HepG2 (cell line): ENCODE measurements around the gene GRM1. TPM values are rescaled to one million over a fixed set of nuclear protein-coding genes. Genes with fewer than 3 reads are reported as not detected.

Experiments
- ATAC-seq: fragments of 200-7000 bp; cut with Tn5 transposase; 3 replicates; pipeline ENCODE4 v1.9.1; 2020; ENCODE audit warnings: mild to moderate bottlenecking, moderate library complexity
- BruUV-seq: library from RNA; stranded (reverse); fragments of 400-500 nt; replicated peaks from 2 replicates; lab custom pipeline; 2021; lab: Mats Ljungman, UMichigan
- CTCF ChIA-PET: fragments of 300-600 bp; formaldehyde crosslinking; extraction: SDS; loops from one replicate; lab custom pipeline; 2021; ENCODE audit warnings: low total read pairs, inconsistent platforms, low intra/inter-chr PET ratio; lab: Yijun Ruan, JAX
- POLR2A ChIA-PET: fragments of 350-600 bp; sonication (Branson Sonifier 250); formaldehyde crosslinking; loops from one replicate; lab custom pipeline; 2020; ENCODE audit warnings: antibody characterized with exemption, inconsistent platforms; lab: Yijun Ruan, JAX
- DNase-seq: peaks from one replicate; pipeline ENCODE4 v3.0.0-alpha.2; 2015; ENCODE audit warnings: low spot score
- FAIRE-seq: peaks from 3 replicates; lab custom pipeline; 2011; peaks lifted over from hg19 to GRCh38; lab: Jason Lieb, UNC
- H2AFZ ChIP-seq: one replicate; pipeline ENCODE4 v1.6.1; 2011; ENCODE audit warnings: low read length, inconsistent platforms
- H3K27ac ChIP-seq: fragments of 300-600 bp; 3 replicates; pipeline ENCODE4 v1.8.0; 2011; ENCODE audit warnings: mixed run types, mild to moderate bottlenecking, mixed read lengths, low read length, inconsistent platforms; ENCODE audit not compliant: insufficient read depth; ENCODE audit errors: extremely low read length
- H3K27me3 ChIP-seq, 2 experiments: fragments of 200-600 bp in 1 of 2; 2 replicates in 1 of 2; 3 replicates in 1 of 2; pipeline versions ENCODE4 v1.6.0 to v1.8.0; 2011; ENCODE audit warnings: low read length in 2 of 2, mild to moderate bottlenecking in 2 of 2, moderate library complexity in 2 of 2, inconsistent platforms in 1 of 2; ENCODE audit not compliant: insufficient read depth in 2 of 2, control insufficient read depth in 1 of 2
- H3K36me3 ChIP-seq, 2 experiments: fragments of 200-600 bp in 1 of 2; replicated peaks in 1 of 2; 2 replicates in 1 of 2; 3 replicates in 1 of 2; pipeline versions ENCODE4 v1.5.1 to v1.8.0; 2011; ENCODE audit warnings: low read length in 2 of 2, inconsistent platforms in 1 of 2; ENCODE audit not compliant: insufficient read depth in 2 of 2, control insufficient read depth in 1 of 2
- H3K4me1 ChIP-seq: 2 replicates; pipeline ENCODE4 v1.5.1; 2012; ENCODE audit warnings: low read length, inconsistent platforms; ENCODE audit not compliant: insufficient read depth
- H3K4me2 ChIP-seq: 2 replicates; pipeline ENCODE4 v1.6.0; 2011; ENCODE audit warnings: low read depth, low read length, inconsistent platforms
- H3K4me3 ChIP-seq, 3 experiments: fragments of 200-600 bp in 1 of 3; sonication (generic), shearing (Covaris generic) in 1 of 3; replicated peaks in 1 of 3; 2 replicates each; pipeline ENCODE4 v1.5.1; 2011 to 2016; ENCODE audit warnings: low read length in 3 of 3, inconsistent platforms in 2 of 3, low read depth in 2 of 3, mild to moderate bottlenecking in 2 of 3, control low read depth in 1 of 3, mixed read lengths in 1 of 3; ENCODE audit not compliant: insufficient read depth in 1 of 3
- H3K79me2 ChIP-seq: one replicate; pipeline ENCODE4 v1.6.1; 2011; ENCODE audit warnings: low read length, inconsistent platforms; ENCODE audit not compliant: insufficient read depth
- H3K9ac ChIP-seq: 2 replicates; pipeline ENCODE4 v1.6.0; 2011; ENCODE audit warnings: mild to moderate bottlenecking, low read depth, low read length, inconsistent platforms; ENCODE audit not compliant: insufficient read depth
- H3K9me3 ChIP-seq: 2 replicates; pipeline ENCODE4 v1.5.1; 2012; ENCODE audit warnings: mild to moderate bottlenecking, low read length
- H4K20me1 ChIP-seq: 2 replicates; pipeline ENCODE4 v1.6.0; 2011; ENCODE audit warnings: inconsistent platforms, mild to moderate bottlenecking, low read length, moderate library complexity; ENCODE audit not compliant: insufficient read depth
- GABPB1 ChIP-seq: IDR thresholded peaks from 2 replicates; pipeline ENCODE4 v1.6.1; 2016; ENCODE audit warnings: mild to moderate bottlenecking, missing genetic modification reagents, moderate library complexity, missing compliant biosample characterization
- ISX ChIP-seq: sonication (generic); formaldehyde crosslinking; conservative IDR thresholded peaks from 2 replicates; pipeline ENCODE4 v1.5.0; 2020; ENCODE audit warnings: missing genetic modification reagents
- LRRFIP1 ChIP-seq: sonication (generic); formaldehyde crosslinking; conservative IDR thresholded peaks from 2 replicates; pipeline ENCODE4 v1.4.0; 2020; ENCODE audit warnings: missing genetic modification reagents
- MBNL3 ChIP-seq: fragments of 250-450 bp; sonication (Bioruptor Pico); conservative IDR thresholded peaks from 2 replicates; pipeline ENCODE4 v1.8.0; 2022; ENCODE audit warnings: mild to moderate bottlenecking, inconsistent platforms
- PAWR ChIP-seq: sonication (generic); formaldehyde crosslinking; IDR thresholded peaks from 2 replicates; pipeline ENCODE4 v1.4.0; 2020; ENCODE audit warnings: missing genetic modification reagents, mild to moderate bottlenecking, borderline replicate concordance
- ZBTB20 ChIP-seq: sonication (generic); formaldehyde crosslinking; IDR thresholded peaks from 2 replicates; pipeline ENCODE4 v1.8.1; 2023; ENCODE audit warnings: missing genetic modification reagents, low read depth, mild to moderate bottlenecking, borderline replicate concordance
- ZBTB38 ChIP-seq: sonication (generic); formaldehyde crosslinking; IDR thresholded peaks from 2 replicates; pipeline ENCODE4 v1.5.1; 2020; ENCODE audit warnings: mild to moderate bottlenecking, missing genetic modification reagents
- ZNF136 ChIP-seq: sonication (generic); formaldehyde crosslinking; IDR thresholded peaks from 2 replicates; pipeline ENCODE4 v1.8.1; 2022; ENCODE audit warnings: low read depth, mild to moderate bottlenecking, moderate library complexity, missing genetic modification reagents
- ZNF354B ChIP-seq: sonication (generic); formaldehyde crosslinking; IDR thresholded peaks from 2 replicates; pipeline ENCODE4 v1.8.0; 2022; ENCODE audit warnings: mild to moderate bottlenecking, missing genetic modification reagents
- ZNF589 ChIP-seq: sonication (generic); formaldehyde crosslinking; conservative IDR thresholded peaks from 2 replicates; pipeline ENCODE4 v1.8.0; 2022; ENCODE audit warnings: mild to moderate bottlenecking, moderate library complexity, missing genetic modification reagents
- WGBS: methylation state at CpG from one replicate; pipeline ENCODE4 v1.1.6; 2017; ENCODE audit warnings: low lambda C conversion rate; 5-methylcytosine and 5-hydroxymethylcytosine counted together
- in situ Hi-C: cut with HindIII; loops from 2 replicates; pipeline ENCODE4 v1.10.0; 2017; ENCODE audit warnings: low pct_unique_long_range_greater_than_20kb; ENCODE audit not compliant: extremely low pct_ligation_motif_present
- intact Hi-C: fragments of 100-400 bp; cut with micrococcal nuclease; formaldehyde crosslinking; loops from one replicate; pipeline ENCODE4 v1.10.0; 2022; ENCODE audit not compliant: unreplicated experiment
- polyA plus RNA-seq, 8 experiments: library from polyadenylated mRNA; depleted of rRNA in 3 of 8; stranded (reverse) in 7 of 8; unstranded in 1 of 8; fragments of >200 nt; fragmentation: Illumina TruSeq in 4 of 8; extraction: Trizol in 4 of 8; gene quantifications; 2 replicates each; pipeline versions ENCODE4 v1.2.1 to v1.2.3, GENCODE V29; 2011 to 2016; ENCODE audit warnings: low read depth in 4 of 8, missing spikeins in 1 of 8, mixed read lengths in 1 of 8; ENCODE audit not compliant: insufficient read depth in 1 of 8
- total RNA-seq, 5 experiments: library from RNA; depleted of rRNA; stranded (reverse); fragments of >200 nt; fragmentation: Illumina TruSeq; extraction: Trizol; gene quantifications; 2 replicates each; pipeline ENCODE4 v1.2.3, GENCODE V29; 2016; ENCODE audit warnings: low read depth in 1 of 5

Gene GRM1
- total and polyA plus RNA-seq, 2 of the 13 experiments (the other 11 are each of a cell fraction or from before 2014, with no cell fraction given) = 0.09 TPM; not detected in 1

GRCh38 chr6:146032387-146032786, 3.5 kb downstream of the GRM1 start:
- Histone ChIP-seq H3K4me3 (no peak overlapping the region), H3K9me3 (no peaks in the 10 kb centered on the region), H3K27me3 (no peaks in the 10 kb centered on the region), H3K4me2 (no peak overlapping the region), H3K36me3 (no peaks in the 10 kb centered on the region), H3K27ac (no peak overlapping the region), H3K4me1 (no peaks in the 10 kb centered on the region), H3K79me2 (no peaks in the 10 kb centered on the region), H3K9ac (no peak overlapping the region), H2AFZ (no peak overlapping the region), H4K20me1 (no peaks in the 10 kb centered on the region; the same call in 1 of the 2 replicates)
- intact Hi-C loops = no loop called here
- ATAC-seq (no peak), FAIRE-seq (no peak), DNase-seq (no peak)
- in situ Hi-C loops = no loop called here
- TF ChIP-seq ISX (no peak), PAWR (CRISPR knock-in tag) (no peak), LRRFIP1 (no peak), ZNF354B (CRISPR knock-in tag) (no peak)
- under 1% methylated on average over 4 of the region's 4 CpGs for WGBS
- CTCF ChIA-PET = no interaction called here
- no TSS peak for BruUV-seq
- POLR2A ChIA-PET = no interaction called here

GRCh38 chr6:146040360-146040759, 11.5 kb downstream of the GRM1 start:
- FAIRE-seq = no peak
- H3K27me3 ChIP-seq = no peaks in the 10 kb centered on the region
- WGBS = 3% methylated on average over 1 of the region's 1 CpG
- H3K4me3 ChIP-seq = no peak overlapping the region
- no peak for DNase-seq
- H3K4me1 ChIP-seq = no peaks in the 10 kb centered on the region
- H3K9ac ChIP-seq = no peak overlapping the region
- ATAC-seq = no peak
- H3K9me3 ChIP-seq = peaks cover 14% of the 10 kb centered on the region; the same call in 1 of the 2 replicates
- no peak overlapping the region for H2AFZ ChIP-seq
- no peak overlapping the region for H3K27ac ChIP-seq
- intact Hi-C loops (loop anchor here (2.0 to 5.0 kb wide), 2 partner anchors 342 to 486 kb away; no protein-coding TSS in a partner anchor), in situ Hi-C loops (no loop called here)
- no peaks in the 10 kb centered on the region for H4K20me1 ChIP-seq
- TF ChIP-seq MBNL3 (CRISPR knock-in tag) = no peak
- TF ChIP-seq ZBTB20 (CRISPR knock-in tag) = no peak
- TF ChIP-seq ZNF136 (CRISPR knock-in tag) = 0 out of 2 replicates have a peak, but pooled peaks have one; percentile 43
- no peak for TF ChIP-seq ZBTB38 (CRISPR knock-in tag)
- TF ChIP-seq ZNF589 = no peak
- no peak for TF ChIP-seq GABPB1 (CRISPR knock-in tag)
- H3K79me2 ChIP-seq = no peaks in the 10 kb centered on the region
- CTCF ChIA-PET = no interaction called here
- no TSS peak for BruUV-seq
- no peak overlapping the region for H3K4me2 ChIP-seq
- POLR2A ChIA-PET = no interaction called here
- H3K36me3 ChIP-seq = no peaks in the 10 kb centered on the region
